Measurements from ENCODE around the gene FGF7.

DNA sequence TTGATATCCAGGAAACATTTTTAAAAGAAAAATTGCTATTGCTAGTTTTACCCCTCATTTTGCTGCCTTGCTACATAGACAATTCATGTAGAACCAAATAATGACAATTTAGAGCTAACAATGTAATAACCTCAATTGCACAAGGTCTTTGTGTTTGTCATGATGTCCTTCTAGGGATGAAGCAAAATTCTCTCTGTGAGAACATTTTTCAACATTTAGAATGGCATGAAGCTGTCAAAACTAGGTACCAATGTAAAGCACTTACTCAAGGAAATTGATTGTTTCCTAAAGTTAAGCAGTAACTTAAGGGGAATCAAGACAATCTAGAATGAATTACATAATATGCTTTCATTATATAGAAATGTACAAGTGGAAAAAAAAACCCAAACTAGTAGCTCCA, 7.9 kb upstream of the FGF7 start:
- TF ChIP-seq GATA2 (IDR thresholded peaks at IDR 0.05; ENCODE audit: low read depth, low read length) = no peak
- no peak for TF ChIP-seq GATA3 (IDR thresholded peaks at IDR 0.05; ENCODE audit: low read depth, low read length)
